Measurements from ENCODE around the gene RANBP3. TPM values are rescaled to one million over a fixed set of nuclear protein-coding genes. Genes with fewer than 3 reads are reported as not detected.
"Not testable (repeated sequence)": the region's sequence is repeated elsewhere in the genome, so short reads cannot be mapped to it uniquely, and the experiment has no call there.

Gene RANBP3
- 88.2 and 89.7 TPM in 2 replicates for total RNA-seq (2014; rRNA removed; shearing (Covaris generic))

- DNase-seq (ENCODE audit: low spot score) = peak; percentile 98
Observed at GRCh38 chr19:5977785-5978605, at the start of gene RANBP3. Gene RANBP3, minus strand, starts transcription at chr19:5978140. Its CDS starts 58 bp downstream, at chr19:5978082.

GRCh38 chr19:6026390-6027227, 48.7 kb upstream of the RANBP3 start:
- no peak for DNase-seq (ENCODE audit: low spot score)

DNA sequence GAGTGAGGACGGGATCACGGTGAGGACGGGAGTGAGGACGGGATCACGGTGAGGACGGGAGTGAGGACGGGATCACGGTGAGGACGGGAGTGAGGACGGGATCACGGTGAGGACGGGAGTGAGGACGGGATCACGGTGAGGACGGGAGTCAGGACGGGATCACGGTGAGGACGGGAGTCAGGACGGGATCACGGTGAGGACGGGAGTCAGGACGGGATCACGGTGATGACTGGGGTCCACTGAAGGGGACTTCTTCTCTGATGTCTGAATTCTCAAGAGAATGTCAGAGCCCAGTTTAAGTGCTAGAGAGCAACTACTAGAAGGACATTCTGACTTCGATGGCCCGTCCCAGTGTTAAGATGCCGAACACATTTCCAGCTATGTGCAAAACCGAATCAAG, 46.8 kb upstream of the RANBP3 start:
- DNase-seq (ENCODE audit: low spot score) = not testable (repeated sequence)

DNA sequence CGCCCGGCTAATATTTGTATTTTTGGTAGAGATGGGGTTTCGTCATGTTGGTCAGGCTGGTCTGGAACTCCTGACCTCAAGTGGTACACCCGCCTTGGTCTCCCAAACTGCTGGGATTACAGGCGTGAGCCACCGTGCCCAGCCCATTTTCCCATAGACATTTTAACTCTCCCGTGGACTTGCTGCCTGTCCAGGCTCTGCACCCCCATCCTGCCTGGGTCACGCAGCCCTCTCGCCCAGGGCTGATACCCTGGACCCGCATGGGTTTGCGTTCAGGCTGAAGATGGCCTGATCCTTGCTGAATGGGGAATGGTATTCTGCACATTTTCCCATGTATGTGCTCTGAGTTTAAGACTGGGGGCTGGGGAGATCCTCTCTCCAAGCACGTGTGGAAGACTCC, 46.0 kb upstream of the RANBP3 start:
- no peak for DNase-seq (ENCODE audit: low spot score)

DNA sequence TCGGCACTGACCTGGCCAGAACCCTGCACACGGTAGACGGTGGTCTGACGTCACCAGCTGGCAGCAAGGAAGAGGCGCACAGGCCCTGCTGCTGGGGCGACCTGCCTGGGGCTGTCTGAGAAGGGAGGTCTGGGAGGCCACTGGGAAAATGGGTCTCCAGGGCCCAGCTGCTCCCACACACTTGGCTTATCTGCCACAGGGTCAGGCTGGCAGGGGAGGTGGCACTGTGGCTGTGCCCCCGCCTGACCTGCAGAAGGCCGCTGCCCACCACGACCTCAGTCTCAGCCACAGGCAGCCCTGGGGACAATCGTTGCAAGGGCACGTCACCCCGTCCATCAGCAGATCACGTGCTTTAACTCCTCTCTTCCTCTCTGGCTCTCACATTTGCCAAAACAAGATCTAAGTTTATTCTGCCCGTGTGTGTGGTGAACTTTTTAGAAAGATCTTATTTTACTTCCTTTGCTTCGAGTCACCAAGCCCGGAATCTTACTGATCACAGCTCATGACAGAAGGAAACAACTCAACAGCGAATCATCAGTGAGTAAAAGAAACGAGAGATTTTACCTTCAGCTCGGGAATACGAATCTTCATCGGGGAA, 45.2 kb upstream of the RANBP3 start:
- DNase-seq (ENCODE audit: low spot score) = peak; percentile 64

DNA sequence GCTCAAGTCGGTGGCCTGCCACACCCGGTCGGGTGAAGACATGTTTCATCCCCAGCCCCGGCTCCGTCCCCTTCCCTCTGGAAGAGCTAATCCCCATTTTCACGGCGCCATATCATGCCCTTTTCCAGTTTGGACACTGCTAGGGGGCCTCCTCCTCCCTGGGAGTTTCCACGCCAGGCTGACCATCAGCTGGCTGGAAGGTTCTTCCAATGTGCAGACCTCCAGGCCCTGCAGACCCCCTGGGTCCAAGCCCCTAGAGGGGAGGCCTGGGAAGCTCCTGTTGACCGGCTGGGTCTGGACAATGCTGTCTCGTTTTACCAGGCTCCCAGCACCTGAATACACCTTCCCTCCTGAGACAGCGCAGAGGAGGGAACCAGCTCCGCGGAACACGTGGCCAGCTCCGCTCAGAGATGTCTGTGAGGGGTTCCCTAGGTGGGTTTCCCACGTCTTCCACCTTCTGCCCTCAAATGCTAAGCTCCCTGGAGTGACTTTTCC, 44.7 kb upstream of the RANBP3 start:
- DNase-seq (ENCODE audit: low spot score) = no peak

- DNase-seq (ENCODE audit: low spot score) = peak; percentile 33
Observed at GRCh38 chr19:6021878-6022569, 44.1 kb upstream of the RANBP3 start.

DNA sequence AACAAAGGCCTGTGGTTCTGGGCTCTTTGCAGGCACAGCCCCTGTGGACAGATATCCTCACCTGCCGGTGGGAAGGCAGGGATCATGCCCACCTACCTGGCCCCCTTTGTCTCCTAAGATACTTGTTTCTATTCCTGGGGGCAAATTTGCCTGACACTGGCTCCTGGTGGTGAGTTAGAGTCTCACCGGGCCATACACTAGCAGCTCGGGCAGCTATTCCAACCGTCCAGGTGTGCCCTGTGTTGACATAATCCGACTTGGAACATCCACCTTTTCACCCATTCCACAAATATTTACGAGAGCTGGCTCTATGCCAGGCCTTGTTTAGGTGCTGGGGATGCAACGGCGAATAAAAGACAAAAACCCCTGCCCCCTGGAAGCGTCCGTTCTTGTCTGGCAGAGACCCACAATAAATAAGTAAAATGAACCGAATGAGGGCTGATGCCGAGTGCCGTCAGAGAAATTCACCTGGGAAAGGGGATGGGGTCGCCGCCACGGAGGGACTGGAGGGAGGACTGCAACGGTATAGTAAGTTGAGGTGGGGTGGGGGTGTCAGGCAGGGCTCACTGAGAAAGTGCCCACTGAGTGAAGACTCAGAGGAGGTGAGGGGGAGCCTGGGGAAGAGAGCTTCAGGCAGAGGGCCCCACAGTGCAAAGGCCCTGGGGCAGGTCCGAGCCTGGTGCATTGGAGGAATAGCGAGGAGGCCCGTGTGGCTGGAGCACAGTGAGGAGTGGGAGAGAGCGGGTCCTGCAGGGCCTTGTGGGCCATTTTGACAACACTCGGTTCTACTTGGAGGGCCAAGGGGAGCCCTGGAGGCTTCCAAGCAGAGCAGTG, 43.2 kb upstream of the RANBP3 start:
- DNase-seq (ENCODE audit: low spot score) = no peak

- DNase-seq (ENCODE audit: low spot score) = no peak
Observed at GRCh38 chr19:6020166-6020882, 42.4 kb upstream of the RANBP3 start.

DNA sequence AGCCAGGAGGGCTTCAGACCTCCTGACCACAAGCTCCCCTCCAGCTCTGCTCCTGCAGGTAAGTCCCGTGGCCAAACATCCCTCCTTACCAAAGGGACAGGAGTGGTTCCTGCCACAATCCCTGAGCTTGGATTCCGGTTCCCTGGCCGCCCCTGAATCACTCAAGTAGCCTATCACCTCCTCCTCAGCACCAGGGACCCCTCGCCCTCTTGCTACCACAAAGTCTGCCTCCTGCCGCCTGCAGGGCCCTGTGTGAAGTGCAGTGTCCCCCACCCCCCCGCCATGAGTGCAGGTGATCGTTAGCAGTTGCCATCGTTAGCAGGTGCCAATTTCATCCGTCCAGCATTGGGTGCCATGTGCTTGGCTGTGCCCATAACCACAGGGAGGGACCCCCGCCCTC, 40.8 kb upstream of the RANBP3 start:
- no peak for DNase-seq (ENCODE audit: low spot score)

- DNase-seq (ENCODE audit: low spot score) = no peak
Observed at GRCh38 chr19:6017576-6017975, 39.6 kb upstream of the RANBP3 start.

DNA sequence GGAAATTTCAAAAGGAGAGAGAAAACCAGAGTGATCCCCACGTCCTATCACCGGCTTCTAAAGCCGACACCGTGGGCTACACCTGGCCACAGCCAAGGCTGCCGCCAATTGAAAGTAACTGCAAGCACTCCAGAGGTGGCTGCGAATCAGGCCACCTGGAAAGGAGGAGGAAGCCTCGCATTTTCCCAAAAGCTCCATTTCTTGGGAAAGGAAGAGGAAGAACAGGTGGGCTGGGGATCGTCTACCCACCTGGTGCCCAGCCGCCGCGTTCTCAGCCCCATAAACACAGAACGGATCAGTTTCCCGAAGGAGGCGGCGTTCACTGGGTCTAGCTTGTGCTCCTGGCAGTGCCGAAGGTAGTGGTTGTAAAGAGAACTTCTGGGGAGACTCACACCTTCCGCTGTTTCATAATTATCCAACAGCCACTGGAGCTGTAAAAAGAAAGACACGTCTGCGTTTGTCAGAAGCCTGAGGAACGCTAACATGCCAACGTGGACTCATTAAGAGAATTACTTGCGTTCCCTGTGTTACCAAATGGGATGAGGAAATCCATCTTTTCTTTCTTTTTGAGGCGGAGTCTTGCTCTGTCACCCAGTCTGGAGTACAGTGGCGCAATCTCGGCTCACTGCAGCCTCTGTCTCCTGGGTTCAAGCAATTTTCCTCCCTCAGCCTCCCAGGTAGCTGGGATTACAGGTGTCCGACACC, 38.1 kb upstream of the RANBP3 start:
- no peak for DNase-seq (ENCODE audit: low spot score)

DNA sequence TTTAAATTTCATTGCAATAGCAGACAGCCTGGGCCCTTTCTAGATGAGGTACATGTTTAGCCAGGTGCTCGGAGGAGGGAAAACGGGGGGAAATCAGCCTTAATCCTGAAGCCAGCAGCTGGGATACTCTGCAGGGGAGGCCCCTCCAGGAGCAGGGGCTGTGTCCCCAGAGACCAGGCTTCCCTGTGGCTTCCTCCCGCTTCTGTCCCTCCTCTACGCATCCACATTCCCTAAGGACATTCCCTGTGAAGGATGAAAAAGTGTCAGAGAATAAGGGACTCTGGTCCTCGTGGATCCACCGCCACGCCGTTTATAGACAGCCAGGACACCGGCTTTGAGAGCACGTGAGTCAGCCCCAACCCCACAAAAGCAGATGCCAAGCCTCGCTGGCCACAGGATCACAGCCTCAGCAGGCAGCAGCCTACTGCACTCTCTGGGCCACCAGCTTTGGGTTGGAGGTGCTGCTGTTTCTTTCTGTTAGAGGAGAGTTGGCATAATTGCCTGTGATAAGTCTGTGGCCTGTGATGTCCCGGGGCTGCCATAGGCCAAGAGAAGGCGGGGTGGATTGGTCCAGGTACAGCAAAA, 36.7 kb upstream of the RANBP3 start:
- DNase-seq (ENCODE audit: low spot score) = no peak

- no peak for DNase-seq (ENCODE audit: low spot score)
Observed at GRCh38 chr19:6012426-6013170, 34.7 kb upstream of the RANBP3 start.

DNA sequence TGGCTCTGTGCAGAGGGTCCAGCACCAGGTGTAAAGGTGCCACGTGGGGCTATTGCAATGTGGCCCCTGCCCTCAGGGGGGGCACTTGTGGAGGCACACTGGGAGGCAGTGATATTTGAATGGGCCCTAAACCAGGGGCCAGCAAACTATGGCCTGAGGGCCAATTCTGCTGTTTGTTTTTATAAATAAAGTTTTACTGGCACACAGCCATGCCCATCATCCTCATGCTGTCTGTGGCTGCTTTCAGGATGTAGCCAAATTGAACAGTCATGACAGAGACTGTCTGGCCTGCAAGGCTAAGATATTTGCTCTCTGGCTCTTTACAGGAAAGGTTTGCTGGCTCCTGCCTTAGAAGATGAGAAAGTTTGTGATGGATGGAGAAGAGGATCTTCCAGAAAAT, 33.9 kb upstream of the RANBP3 start:
- DNase-seq (ENCODE audit: low spot score) = no peak

DNA sequence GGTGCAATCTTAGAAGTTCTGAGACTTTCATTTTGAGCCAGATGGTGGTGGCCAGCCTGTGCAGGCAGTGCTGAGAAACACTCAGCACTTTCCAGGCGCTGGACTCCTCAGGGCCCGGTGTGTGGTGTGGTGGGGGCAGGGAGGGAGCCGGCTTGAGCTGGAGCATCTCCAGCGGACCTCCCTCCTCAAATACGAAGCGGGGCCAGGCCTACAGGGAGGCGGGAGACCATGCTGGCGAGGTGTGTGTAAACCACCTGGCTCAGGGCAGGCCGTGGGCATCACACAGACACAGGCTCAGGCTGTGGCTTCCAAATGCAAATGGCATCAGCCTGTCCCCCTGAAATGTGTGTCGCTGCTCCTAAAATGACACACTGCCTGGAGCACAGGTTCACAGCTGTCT, 33.3 kb upstream of the RANBP3 start:
- no peak for DNase-seq (ENCODE audit: low spot score)

DNA sequence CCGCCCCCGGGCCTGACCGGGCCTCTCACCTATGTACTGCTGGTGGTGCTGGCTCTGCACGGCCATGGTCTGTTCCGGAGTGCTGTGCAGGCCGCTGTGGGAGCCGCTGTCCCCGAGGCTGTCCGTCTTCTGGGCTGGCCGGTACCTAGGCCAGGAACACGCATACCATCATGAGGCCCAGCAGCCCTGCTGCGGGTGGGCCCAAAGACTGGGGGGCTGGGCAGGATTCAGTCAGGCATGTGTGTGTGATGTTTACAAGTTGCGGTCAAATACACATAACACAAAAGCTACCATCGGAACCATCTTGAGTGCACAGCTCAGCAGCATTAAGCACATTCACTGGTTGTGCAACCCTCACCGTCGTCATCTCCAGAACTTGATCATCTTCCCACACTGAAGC, 32.2 kb upstream of the RANBP3 start:
- no peak for DNase-seq (ENCODE audit: low spot score)

- no peak for DNase-seq (ENCODE audit: low spot score)
Observed at GRCh38 chr19:6007866-6008265, 29.9 kb upstream of the RANBP3 start.
